HEK293T (cell line): ENCODE data around the gene ZSCAN25.

Experiments used
- BHLHE40 ChIP-seq: fragments of 450-650 bp; IDR thresholded peaks from 2 replicates; pipeline ENCODE4 v1.6.1; 2016; ENCODE audit warnings: mild to moderate bottlenecking, moderate library complexity, borderline replicate concordance
- CTBP1 ChIP-seq: fragments of 450-650 bp; IDR thresholded peaks from 2 replicates; pipeline ENCODE4 v1.6.1; 2016; ENCODE audit warnings: borderline replicate concordance
- ELF4 ChIP-seq: fragments of 450-650 bp; IDR thresholded peaks from 2 replicates; pipeline ENCODE4 v1.6.1; 2017; ENCODE audit warnings: antibody characterized with exemption
- FOXA1 ChIP-seq: fragments of 450-650 bp; IDR thresholded peaks from 2 replicates; pipeline ENCODE4 v1.6.1; 2016; ENCODE audit warnings: mild to moderate bottlenecking
- FOXK2 ChIP-seq: fragments of 450-650 bp; IDR thresholded peaks from 2 replicates; pipeline ENCODE4 v1.6.1; 2016; ENCODE audit warnings: mild to moderate bottlenecking
- FOXM1 ChIP-seq: fragments of 450-650 bp; IDR thresholded peaks from 2 replicates; pipeline ENCODE4 v1.6.1; 2017; ENCODE audit warnings: mild to moderate bottlenecking, borderline replicate concordance
- HDGF ChIP-seq: fragments of 450-650 bp; IDR thresholded peaks from 2 replicates; pipeline ENCODE4 v1.6.1; 2017; ENCODE audit warnings: antibody characterized with exemption, borderline replicate concordance
- LEF1 ChIP-seq: fragments of 450-650 bp; IDR thresholded peaks from 2 replicates; pipeline ENCODE4 v1.6.1; 2017; ENCODE audit warnings: mild to moderate bottlenecking, borderline replicate concordance
- PKNOX1 ChIP-seq: fragments of 450-650 bp; IDR thresholded peaks from 2 replicates; pipeline ENCODE4 v1.6.1; 2016
- SP1 ChIP-seq: fragments of 450-650 bp; IDR thresholded peaks from 2 replicates; pipeline ENCODE4 v1.6.1; 2017
- SUZ12 ChIP-seq: fragments of 450-650 bp; IDR thresholded peaks from 2 replicates; pipeline ENCODE4 v1.6.1; 2016; ENCODE audit warnings: mild to moderate bottlenecking
- TARDBP ChIP-seq: fragments of 450-650 bp; IDR thresholded peaks from 2 replicates; pipeline ENCODE4 v1.6.1; 2016
- ZNF384 ChIP-seq: fragments of 450-650 bp; IDR thresholded peaks from 2 replicates; pipeline ENCODE4 v1.6.1; 2016

GRCh38 chr7:99642027-99642426 lies 25.3 kb downstream of the ZSCAN25 start:
- TF ChIP-seq SUZ12 (no peak), BHLHE40 (no peak), ZNF384 (no peak), LEF1 (no peak), FOXK2 (no peak), HDGF (no peak), PKNOX1 (no peak), ELF4 (no peak), CTBP1 (no peak), SP1 (no peak), TARDBP (no peak), FOXM1 (no peak), FOXA1 (no peak)
